Medulla oblongata (tissue), 1 donor: ENCODE results near the gene TENT4A.

Experiments
- DNase-seq: peaks from one replicate; pipeline ENCODE4 v3.0.0-alpha.2; 2015; ENCODE audit errors: extremely low spot score

Gene TENT4A

GRCh38 chr5:6732634-6733410, 19.6 kb downstream of the TENT4A start:
- DNase-seq = peak; percentile 56

- no peak for DNase-seq
These were observed 20.4 kb downstream of the TENT4A start for GRCh38 chr5:6733411-6734242.

GRCh38 chr5:6734243-6734700, 21.0 kb downstream of the TENT4A start:
- no peak for DNase-seq

DNA sequence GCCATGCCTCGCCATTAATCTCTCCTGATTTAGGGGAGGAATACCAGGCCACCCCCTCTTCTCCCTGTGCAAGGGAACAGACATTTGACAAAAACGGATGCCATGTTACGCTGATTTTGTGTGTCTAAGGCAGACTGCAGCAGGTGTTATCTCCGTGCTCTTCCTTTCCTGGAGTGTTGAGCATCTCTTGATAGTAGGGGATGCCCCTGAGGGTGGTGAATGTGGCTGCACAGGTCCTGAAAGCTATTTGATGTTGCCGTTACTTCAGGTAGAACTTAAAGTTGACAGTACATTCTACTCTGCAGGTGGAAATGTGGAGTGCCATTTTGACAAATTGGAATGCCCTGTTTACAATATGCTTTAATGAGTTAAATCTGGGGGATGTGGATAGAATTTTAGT, 21.5 kb downstream of the TENT4A start:
- no peak for DNase-seq

DNA sequence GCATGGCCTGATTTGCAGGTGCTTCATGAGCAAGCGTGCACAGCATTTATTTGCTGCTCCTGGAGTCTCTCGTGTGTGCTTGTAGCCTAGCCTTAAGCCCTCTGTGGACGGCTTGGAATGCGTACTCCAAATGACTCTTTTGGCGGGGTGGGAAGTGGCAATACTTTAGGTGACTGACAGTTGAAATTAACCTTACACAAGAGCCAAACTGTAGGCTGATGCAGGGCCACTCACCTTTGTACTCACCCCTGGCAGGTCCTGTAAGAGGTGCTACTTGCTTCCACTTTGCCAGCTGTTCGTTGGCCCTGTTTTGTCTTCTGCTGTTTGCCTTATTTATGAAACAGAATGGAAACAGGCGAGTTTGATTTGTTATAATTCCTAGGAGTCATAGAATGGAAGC, 22.9 kb downstream of the TENT4A start:
- DNase-seq = no peak

GRCh38 chr5:6736524-6737042, 23.4 kb downstream of the TENT4A start:
- no peak for DNase-seq

GRCh38 chr5:6737043-6737941, 24.1 kb downstream of the TENT4A start:
- DNase-seq = no peak

DNA sequence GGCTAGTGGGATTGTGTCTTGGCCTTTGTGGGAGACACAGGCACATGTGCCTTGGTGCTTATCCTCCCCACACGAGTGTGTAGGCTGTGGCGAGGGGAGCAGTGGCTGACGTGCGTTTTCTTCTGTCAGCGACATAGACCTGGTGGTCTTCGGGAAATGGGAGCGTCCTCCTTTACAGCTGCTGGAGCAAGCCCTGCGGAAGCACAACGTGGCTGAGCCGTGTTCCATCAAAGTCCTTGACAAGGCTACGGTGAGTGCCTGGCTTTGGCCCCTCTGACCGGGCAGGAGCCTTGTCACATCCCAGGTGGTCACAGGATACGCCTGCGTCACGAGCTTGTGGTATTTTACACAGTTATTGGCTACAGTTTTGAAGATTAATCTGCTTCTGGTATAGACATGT, 26.4 kb downstream of the TENT4A start:
- DNase-seq = no peak

- DNase-seq = no peak
These were observed 27.4 kb downstream of the TENT4A start for GRCh38 chr5:6740586-6741150.

DNA sequence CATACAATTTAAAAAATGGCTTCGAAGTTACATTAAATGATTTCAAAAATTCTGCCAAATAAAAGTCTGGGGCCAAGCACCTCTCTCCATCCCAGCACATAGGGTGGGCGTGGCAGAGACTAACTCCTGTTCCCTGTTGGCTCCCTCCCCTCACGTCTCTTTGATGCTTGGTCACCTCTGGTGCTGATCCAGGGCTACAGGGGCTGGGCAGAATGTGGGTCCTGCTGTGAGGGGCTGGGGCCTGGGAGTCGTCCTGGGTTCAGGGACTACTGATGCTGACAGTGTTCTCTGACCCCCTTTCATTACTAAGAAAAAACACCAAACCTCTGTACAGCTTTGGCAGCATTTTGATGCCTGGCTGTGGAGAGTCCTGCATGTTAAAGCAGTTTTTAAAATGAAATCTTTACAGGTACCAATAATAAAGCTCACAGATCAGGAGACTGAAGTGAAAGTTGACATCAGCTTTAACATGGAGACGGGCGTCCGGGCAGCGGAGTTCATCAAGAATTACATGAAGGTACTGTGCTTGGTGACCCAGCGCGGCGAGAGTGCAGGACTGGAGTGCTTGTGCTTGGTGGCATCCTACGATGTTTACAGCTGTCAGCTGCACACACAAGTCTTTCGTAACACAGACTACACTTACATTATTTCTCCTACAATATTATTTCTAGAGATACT, 29.0 kb downstream of the TENT4A start:
- no peak for DNase-seq

- no peak for DNase-seq
These were observed 29.9 kb downstream of the TENT4A start for GRCh38 chr5:6743161-6743560.

DNA sequence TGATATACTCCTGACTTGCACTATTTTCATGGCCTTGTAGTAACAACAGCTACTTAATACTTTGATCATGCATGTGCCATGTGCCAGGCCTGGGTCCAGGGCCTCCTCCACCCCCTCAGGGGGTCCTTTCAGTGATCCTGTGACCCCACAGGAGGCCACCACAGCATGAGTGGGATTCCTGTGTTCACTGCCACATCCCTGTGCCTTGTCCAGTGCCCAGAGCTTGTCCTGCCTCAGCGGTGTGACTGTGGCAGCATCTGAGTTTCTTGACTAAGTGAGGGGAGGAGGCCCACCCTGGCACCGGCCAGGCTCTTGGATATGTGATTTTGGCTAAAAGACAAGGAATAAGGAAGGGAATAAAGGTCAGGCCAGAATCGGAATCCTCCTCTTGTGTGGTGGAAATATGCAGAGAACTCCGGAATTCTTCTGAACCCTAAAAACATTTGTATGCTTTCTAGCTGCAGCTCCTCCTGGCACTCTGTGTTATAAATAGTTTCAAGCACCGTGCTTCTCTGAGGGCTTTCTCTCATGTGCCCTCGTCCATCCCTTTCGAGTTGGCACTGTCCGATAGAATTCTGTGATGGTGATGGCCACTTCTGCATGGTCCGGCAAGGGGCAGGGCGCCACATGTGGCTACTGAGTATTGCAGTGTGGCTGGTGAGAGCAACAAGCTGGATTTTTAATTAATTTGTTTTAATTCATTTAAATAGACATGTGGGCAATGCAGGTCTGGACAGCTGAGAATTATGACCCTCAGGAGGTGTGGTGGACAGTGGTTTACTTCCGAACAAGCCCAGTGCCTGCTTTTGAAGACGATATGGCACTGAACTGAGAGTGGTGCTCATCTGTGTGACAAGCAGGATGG, 31.8 kb downstream of the TENT4A start:
- DNase-seq = no peak

DNA sequence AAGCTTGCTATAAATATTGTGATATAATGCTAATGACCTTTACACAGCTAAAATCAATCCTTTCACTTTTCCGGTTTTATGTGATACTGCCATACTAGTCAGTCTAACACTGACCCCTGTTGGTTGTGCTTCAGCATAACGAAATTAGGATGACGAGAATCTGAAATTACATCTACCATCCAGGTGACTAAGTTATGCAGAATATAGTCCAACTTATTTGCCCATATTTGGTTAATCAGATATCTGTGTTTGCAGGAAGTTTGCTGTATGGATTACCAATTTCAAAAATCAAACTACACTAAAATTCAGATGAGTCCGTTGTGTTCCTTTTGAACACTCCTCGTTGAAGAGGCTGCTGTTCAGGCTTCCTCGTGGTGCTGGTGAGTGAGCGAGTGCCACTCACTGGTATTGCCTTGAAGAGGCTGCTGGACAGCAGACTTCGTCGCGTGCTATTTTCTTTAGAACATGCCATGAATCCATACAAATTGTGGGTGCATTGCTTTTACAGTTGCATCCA, 32.5 kb downstream of the TENT4A start:
- DNase-seq = peak; percentile 65

DNA sequence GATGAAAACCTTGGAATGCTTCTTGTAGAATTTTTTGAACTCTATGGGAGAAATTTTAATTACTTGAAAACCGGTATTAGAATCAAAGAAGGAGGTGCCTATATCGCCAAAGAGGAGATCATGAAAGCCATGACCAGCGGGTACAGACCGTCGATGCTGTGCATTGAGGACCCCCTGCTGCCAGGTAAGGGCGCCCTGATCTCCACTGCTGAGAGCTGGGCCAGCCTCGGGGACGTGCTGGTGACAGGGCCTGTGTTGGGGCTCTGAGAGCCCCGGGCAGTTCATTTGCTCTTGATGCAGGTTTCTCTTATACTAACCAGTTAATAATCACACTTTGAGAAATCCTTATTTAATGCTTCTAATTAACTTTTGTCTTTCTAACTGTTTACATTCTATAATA, 33.0 kb downstream of the TENT4A start:
- DNase-seq = no peak

GRCh38 chr5:6747103-6747502, 33.9 kb downstream of the TENT4A start:
- DNase-seq = no peak

DNA sequence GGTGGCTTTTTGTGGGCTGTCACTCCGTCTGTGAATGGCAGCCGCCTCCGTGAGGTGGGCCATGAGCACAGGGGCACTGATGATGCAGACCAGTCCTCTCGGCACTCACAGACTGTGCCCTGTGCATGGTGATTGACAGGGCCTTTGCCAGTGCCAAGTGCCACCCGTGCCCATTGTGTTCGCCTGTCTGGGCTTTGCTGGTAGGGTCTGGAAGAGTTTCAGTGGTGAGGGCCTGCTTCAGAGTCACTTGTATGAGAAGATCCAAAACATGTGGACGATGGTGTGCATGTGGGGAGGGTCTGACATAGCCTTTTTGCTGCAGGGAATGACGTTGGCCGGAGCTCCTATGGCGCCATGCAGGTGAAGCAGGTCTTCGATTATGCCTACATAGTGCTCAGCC, 34.9 kb downstream of the TENT4A start:
- no peak for DNase-seq

- no peak for DNase-seq
These were observed 35.9 kb downstream of the TENT4A start for GRCh38 chr5:6749026-6749716.

DNA sequence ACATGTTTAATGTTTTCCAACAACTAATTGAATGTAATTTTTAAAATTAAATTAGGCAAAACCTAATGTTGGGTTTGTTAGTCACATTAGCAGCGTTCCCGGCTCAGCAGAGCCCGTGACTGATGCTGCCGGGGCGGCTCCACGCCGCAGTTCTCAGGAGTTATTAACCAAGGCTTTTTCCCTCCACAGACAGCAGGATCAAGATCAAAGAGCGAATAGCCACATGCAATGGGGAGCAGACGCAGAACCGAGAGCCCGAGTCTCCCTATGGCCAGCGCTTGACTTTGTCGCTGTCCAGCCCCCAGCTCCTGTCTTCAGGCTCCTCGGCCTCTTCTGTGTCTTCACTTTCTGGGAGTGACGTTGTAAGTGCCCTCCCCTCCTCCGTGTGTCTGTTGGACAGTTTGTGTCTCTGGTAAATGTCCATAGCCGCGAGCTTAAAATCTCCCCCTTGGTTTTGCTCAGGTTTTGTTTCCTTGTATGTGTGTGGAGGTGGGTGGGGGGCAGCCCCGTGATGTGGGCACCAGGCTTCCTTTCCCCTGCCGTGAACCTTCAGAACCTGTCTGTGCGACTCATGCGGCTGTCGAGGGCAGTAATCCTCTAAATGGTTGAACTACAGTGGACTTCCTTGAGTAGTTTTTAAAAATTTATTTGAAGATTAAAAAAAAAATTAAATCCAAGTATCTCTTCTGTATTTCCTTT, 37.1 kb downstream of the TENT4A start:
- no peak for DNase-seq
